Caco-2 (cell line): ENCODE measurements around the gene ELMO1. TPM values are rescaled to one million over a fixed set of nuclear protein-coding genes. Genes with fewer than 3 reads are reported as not detected.

ENCODE experiments used
- BruUV-seq: library from RNA; stranded (reverse); fragments of 400-500 nt; replicated peaks from 2 replicates; lab custom pipeline; 2021; lab: Mats Ljungman, UMichigan
- CTCF ChIA-PET: fragments of 300-600 bp; sonication (Branson Sonifier 250); formaldehyde crosslinking; loops from one replicate; lab custom pipeline; 2022; ENCODE audit warnings: antibody characterized with exemption; lab: Charles Lee
- POLR2A ChIA-PET: fragments of 300-600 bp; sonication (Branson Sonifier 250); formaldehyde crosslinking; loops from one replicate; lab custom pipeline; 2022; ENCODE audit warnings: antibody characterized with exemption; lab: Charles Lee
- DNase-seq, 2 experiments: peaks; one replicate each; pipeline versions ENCODE4 v3.0.0 to v3.0.0-alpha.2; 2020 to 2022
- H3K27me3 ChIP-seq: replicated peaks from 2 replicates; pipeline ENCODE4 v1.6.0; 2011; ENCODE audit warnings: low read length; ENCODE audit not compliant: control insufficient read depth, insufficient read depth
- H3K36me3 ChIP-seq: 2 replicates; pipeline ENCODE4 v1.5.1; 2011; ENCODE audit warnings: low read length; ENCODE audit not compliant: control insufficient read depth, insufficient read depth
- H3K4me1 ChIP-seq: fragments of 250-450 bp; sonication (Bioruptor Pico); 2 replicates; pipeline ENCODE4 v1.5.1; 2020; ENCODE audit warnings: mild to moderate bottlenecking
- H3K4me3 ChIP-seq: 2 replicates; pipeline ENCODE4 v1.5.1; 2011; ENCODE audit warnings: low read depth, mild to moderate bottlenecking, control low read depth, low read length
- H3K9me3 ChIP-seq: fragments of 250-450 bp; sonication (Bioruptor Pico); 2 replicates; pipeline ENCODE4 v1.5.1; 2020; ENCODE audit warnings: mild to moderate bottlenecking, moderate library complexity
- H3K27ac Mint-ChIP-seq: one replicate; pipeline ENCODE4 v1.8.0; 2022; ENCODE audit warnings: mixed read lengths; ENCODE audit not compliant: unreplicated experiment
- H3K27me3 Mint-ChIP-seq: one replicate; pipeline ENCODE4 v1.8.0; 2022; ENCODE audit warnings: mixed read lengths; ENCODE audit not compliant: insufficient read depth, unreplicated experiment
- H3K36me3 Mint-ChIP-seq: one replicate; pipeline ENCODE4 v1.8.0; 2022; ENCODE audit warnings: mild to moderate bottlenecking, mixed read lengths; ENCODE audit not compliant: insufficient read depth, unreplicated experiment
- H3K4me1 Mint-ChIP-seq: one replicate; pipeline ENCODE4 v1.8.0; 2022; ENCODE audit warnings: low read depth, mixed read lengths; ENCODE audit not compliant: unreplicated experiment
- H3K4me3 Mint-ChIP-seq: one replicate; pipeline ENCODE4 v1.8.0; 2022; ENCODE audit warnings: mild to moderate bottlenecking, moderate library complexity, mixed read lengths; ENCODE audit not compliant: unreplicated experiment
- H3K9me3 Mint-ChIP-seq: one replicate; pipeline ENCODE4 v1.8.0; 2022; ENCODE audit warnings: mixed read lengths; ENCODE audit not compliant: unreplicated experiment
- CTCF ChIP-seq, 2 experiments: fragments of 200-600 bp in 1 of 2; IDR thresholded peaks; 1 replicate in 1 of 2; 2 replicates in 1 of 2; pipeline versions ENCODE4 v1.5.1 to v1.8.0; 2011 to 2022; ENCODE audit warnings: antibody characterized with exemption in 1 of 2, control low read depth in 1 of 2, inconsistent platforms in 1 of 2, low read depth in 1 of 2, low read length in 1 of 2, mild to moderate bottlenecking in 1 of 2, moderate library complexity in 1 of 2; ENCODE audit not compliant: insufficient read depth in 1 of 2, severe bottlenecking in 1 of 2, unreplicated experiment in 1 of 2
- intact Hi-C: fragments of 100-400 bp; cut with micrococcal nuclease; formaldehyde crosslinking; loops from one replicate; pipeline ENCODE4 v1.10.0; 2022; ENCODE audit not compliant: unreplicated experiment
- total RNA-seq: library from RNA; stranded (reverse); gene quantifications from 2 replicates; pipeline ENCODE4 v1.2.3, GENCODE V29; 2022

Gene ELMO1
- total RNA-seq, 1 experiment from 2014 or later = 0.14 TPM

DNA sequence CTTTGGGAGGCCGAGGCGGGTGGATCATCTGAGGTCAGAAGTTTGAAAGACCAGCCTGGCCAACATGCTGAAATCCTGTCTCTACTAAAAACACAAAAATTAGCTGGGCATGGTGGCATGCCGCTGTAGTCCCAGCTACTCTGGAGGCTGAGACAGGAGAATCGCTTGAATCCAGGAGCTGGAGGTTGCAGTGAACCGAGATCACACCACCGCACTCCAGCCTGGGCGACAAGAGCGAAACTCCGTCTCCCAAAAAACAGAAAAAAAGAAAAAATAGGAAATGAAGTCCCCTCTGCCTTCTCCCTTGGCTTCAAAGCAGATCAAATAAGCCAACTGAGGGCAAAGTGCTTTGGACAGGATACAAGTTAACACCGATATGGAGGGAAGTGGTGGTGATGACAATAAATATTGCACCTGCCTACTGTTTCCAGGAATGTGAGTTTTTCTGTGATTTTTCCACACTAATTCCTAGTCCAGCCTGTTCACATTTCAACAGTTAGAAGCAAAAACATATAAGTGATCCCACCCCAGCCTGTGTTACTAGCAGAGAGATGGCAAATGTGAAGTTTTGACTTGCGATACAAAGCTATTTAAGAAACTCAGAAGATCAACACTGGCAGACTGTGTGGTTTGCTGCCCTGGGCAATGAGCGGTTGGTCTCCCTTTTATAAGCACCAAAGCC is 433.2 kb downstream of the ELMO1 start:
- Histone ChIP-seq H3K4me1 (no peaks in the 10 kb centered on the region), H3K36me3 (no peaks in the 10 kb centered on the region), H3K9me3 (no peaks in the 10 kb centered on the region), H3K27me3 (no peaks in the 10 kb centered on the region), H3K4me3 (no peak overlapping the region)
- no peak overlapping the region for H3K4me3 Mint-ChIP-seq
- CTCF ChIA-PET = interaction anchor here (1.1 kb wide), 1 partner anchor 166 kb away, joined by 5 read pairs; no protein-coding TSS in a partner anchor
- TF ChIP-seq CTCF (IDR thresholded peaks at IDR 0.05; ENCODE audit: insufficient read depth in 1 of 2, low read depth in 1 of 2, low read length in 1 of 2, severe bottlenecking in 1 of 2, unreplicated experiment in 1 of 2) = no peak
- no peak for DNase-seq
- no peaks in the 10 kb centered on the region for H3K4me1 Mint-ChIP-seq
- BruUV-seq = no TSS peak
- H3K36me3 Mint-ChIP-seq = no peaks in the 10 kb centered on the region
- intact Hi-C loops = no loop called here
- no peak overlapping the region for H3K27ac Mint-ChIP-seq
- H3K9me3 Mint-ChIP-seq = peaks cover 15% of the 10 kb centered on the region
- no peaks in the 10 kb centered on the region for H3K27me3 Mint-ChIP-seq
- POLR2A ChIA-PET = no interaction called here

DNA sequence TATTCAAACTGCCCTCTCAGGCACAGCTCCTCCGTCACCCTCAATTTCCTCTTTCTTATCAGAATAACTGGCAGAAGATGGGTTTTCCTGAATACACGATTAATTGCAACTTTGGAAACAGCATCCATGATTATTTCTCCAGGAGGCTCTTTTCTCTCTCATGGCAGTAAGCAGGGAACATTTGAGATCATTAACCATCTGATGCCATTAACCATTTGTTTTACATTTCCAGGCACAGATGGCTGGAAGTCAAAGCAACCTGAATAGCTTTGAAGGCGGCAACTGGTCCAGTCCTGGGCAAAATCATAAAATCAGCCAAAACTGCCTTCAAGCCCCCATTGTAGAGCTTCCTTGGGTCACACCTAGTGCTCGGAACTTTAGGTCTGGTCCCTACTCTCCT is 434.9 kb downstream of the ELMO1 start:
- ChIA-PET CTCF (no interaction called here), POLR2A (no interaction called here)
- no peaks in the 10 kb centered on the region for H3K27me3 Mint-ChIP-seq
- no peak overlapping the region for H3K4me3 Mint-ChIP-seq
- TF ChIP-seq CTCF (IDR thresholded peaks at IDR 0.05; ENCODE audit: insufficient read depth in 1 of 2, low read depth in 1 of 2, low read length in 1 of 2, severe bottlenecking in 1 of 2, unreplicated experiment in 1 of 2) = no peak
- no peak overlapping the region for H3K27ac Mint-ChIP-seq
- Histone ChIP-seq H3K27me3 (no peaks in the 10 kb centered on the region), H3K9me3 (no peaks in the 10 kb centered on the region), H3K4me3 (no peak overlapping the region), H3K36me3 (no peaks in the 10 kb centered on the region), H3K4me1 (no peaks in the 10 kb centered on the region)
- no peaks in the 10 kb centered on the region for H3K4me1 Mint-ChIP-seq
- no peaks in the 10 kb centered on the region for H3K36me3 Mint-ChIP-seq
- peaks cover 15% of the 10 kb centered on the region for H3K9me3 Mint-ChIP-seq
- DNase-seq = no peak
- no TSS peak for BruUV-seq
- intact Hi-C loops = no loop called here

- intact Hi-C loops = no loop called here
- no peaks in the 10 kb centered on the region for H3K36me3 Mint-ChIP-seq
- Histone ChIP-seq H3K27me3 (no peaks in the 10 kb centered on the region), H3K9me3 (no peaks in the 10 kb centered on the region), H3K4me3 (no peak overlapping the region), H3K36me3 (no peaks in the 10 kb centered on the region), H3K4me1 (no peaks in the 10 kb centered on the region)
- ChIA-PET POLR2A (no interaction called here), CTCF (no interaction called here)
- H3K4me3 Mint-ChIP-seq = no peak overlapping the region
- H3K27me3 Mint-ChIP-seq = no peaks in the 10 kb centered on the region
- peaks cover 3% of the 10 kb centered on the region for H3K9me3 Mint-ChIP-seq
- DNase-seq = no peak
- no TSS peak for BruUV-seq
- H3K27ac Mint-ChIP-seq = no peak overlapping the region
- no peak for TF ChIP-seq CTCF (IDR thresholded peaks at IDR 0.05; ENCODE audit: insufficient read depth in 1 of 2, low read depth in 1 of 2, low read length in 1 of 2, severe bottlenecking in 1 of 2, unreplicated experiment in 1 of 2)
- no peaks in the 10 kb centered on the region for H3K4me1 Mint-ChIP-seq
Observed at GRCh38 chr7:37011151-37011890, 437.3 kb downstream of the ELMO1 start.
